GM12878 (cell line): ENCODE data around the gene CDH16. TPM values are rescaled to one million over a fixed set of nuclear protein-coding genes. Genes with fewer than 3 reads are reported as not detected.

ENCODE experiments used
- DPF2 ChIP-seq: fragments of 450-650 bp; IDR thresholded peaks from 2 replicates; pipeline ENCODE4 v1.6.1; 2017; ENCODE audit warnings: mild to moderate bottlenecking
- MTA2 ChIP-seq: fragments of 450-650 bp; IDR thresholded peaks from 2 replicates; pipeline ENCODE4 v1.6.1; 2016; ENCODE audit warnings: low read depth, mild to moderate bottlenecking, moderate library complexity
- NFYB ChIP-seq: IDR thresholded peaks from 2 replicates; pipeline ENCODE4 v1.6.1; 2011; ENCODE audit warnings: low read depth, mild to moderate bottlenecking, low read length, improper control_type of control experiment, moderate library complexity; ENCODE audit not compliant: insufficient read depth
- ZNF24 ChIP-seq: fragments of 450-650 bp; IDR thresholded peaks from 2 replicates; pipeline ENCODE4 v1.6.1; 2017; ENCODE audit warnings: antibody characterized with exemption, mild to moderate bottlenecking
- polyA plus RNA-seq, 11 experiments: library from polyadenylated mRNA; depleted of rRNA in 4 of 11; unstranded in 6 of 11; stranded (reverse) in 5 of 11; fragments of >200 nt; fragmentation: Nextera tagmentation in 4 of 11; fragmentation: Illumina TruSeq in 1 of 11; extraction: Ambion mirVana in 4 of 11; extraction: Trizol in 1 of 11; gene quantifications; 1 replicate in 1 of 11; 2 replicates in 10 of 11; pipeline versions ENCODE4 v1.2.1 to v1.2.3, GENCODE V29; 2011 to 2016; ENCODE audit warnings: inconsistent platforms in 2 of 11, missing spikeins in 2 of 11, low read depth in 1 of 11
- total RNA-seq, 4 experiments: library from RNA; depleted of rRNA in 3 of 4; stranded (reverse); fragments of >200 nt in 3 of 4; fragmentation: Illumina TruSeq in 1 of 4; extraction: Trizol in 1 of 4; gene quantifications; 2 replicates each; pipeline versions ENCODE4 v1.2.1 to v1.2.3, GENCODE V29; 2013 to 2021
- TF ChIP-seq, protein P1 (sequence below): fragments of 450-650 bp; conservative IDR thresholded peaks from 2 replicates; pipeline ENCODE4 v1.6.1; 2017; ENCODE audit warnings: mild to moderate bottlenecking, moderate library complexity
- TF ChIP-seq, protein P2 (sequence below): IDR thresholded peaks from 2 replicates; pipeline ENCODE4 v1.6.1; 2012; ENCODE audit warnings: low read depth, low read length, improper control_type of control experiment
- TF ChIP-seq, protein P3 (sequence below): IDR thresholded peaks from 2 replicates; pipeline ENCODE4 v1.6.1; 2011; ENCODE audit warnings: mild to moderate bottlenecking, low read depth, low read length, moderate library complexity; ENCODE audit not compliant: insufficient replicate concordance
- TF ChIP-seq, protein P4 (sequence below): IDR thresholded peaks from 2 replicates; pipeline ENCODE4 v1.6.1; 2012; ENCODE audit warnings: mild to moderate bottlenecking, low read depth, low read length

Gene CDH16
- total and polyA plus RNA-seq, 10 of the 15 experiments (the other 5 are each of a cell fraction or from before 2014, with no cell fraction given), result 0.05 TPM; not detected in 9

DNA sequence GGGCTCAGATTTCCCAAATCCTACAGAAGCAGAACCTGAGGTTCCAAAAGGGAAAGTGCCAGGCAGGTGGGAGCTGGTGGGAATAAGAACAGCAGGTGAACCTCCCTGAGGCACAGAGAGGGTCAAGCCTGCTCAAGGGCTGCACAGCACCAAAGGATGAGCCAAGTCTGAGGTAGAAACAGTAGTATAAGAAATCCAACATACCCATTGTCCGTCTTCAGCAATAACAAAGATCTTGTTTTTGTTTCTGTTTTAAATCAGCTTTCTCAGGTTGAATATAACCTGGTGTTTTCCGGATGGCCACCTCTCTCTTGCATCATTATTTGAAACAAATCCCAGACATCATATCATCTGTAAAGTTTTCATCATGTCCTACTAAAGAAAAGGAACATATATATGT lies 31.8 kb upstream of the CDH16 start (continued):
- TF ChIP-seq, protein P1, sequence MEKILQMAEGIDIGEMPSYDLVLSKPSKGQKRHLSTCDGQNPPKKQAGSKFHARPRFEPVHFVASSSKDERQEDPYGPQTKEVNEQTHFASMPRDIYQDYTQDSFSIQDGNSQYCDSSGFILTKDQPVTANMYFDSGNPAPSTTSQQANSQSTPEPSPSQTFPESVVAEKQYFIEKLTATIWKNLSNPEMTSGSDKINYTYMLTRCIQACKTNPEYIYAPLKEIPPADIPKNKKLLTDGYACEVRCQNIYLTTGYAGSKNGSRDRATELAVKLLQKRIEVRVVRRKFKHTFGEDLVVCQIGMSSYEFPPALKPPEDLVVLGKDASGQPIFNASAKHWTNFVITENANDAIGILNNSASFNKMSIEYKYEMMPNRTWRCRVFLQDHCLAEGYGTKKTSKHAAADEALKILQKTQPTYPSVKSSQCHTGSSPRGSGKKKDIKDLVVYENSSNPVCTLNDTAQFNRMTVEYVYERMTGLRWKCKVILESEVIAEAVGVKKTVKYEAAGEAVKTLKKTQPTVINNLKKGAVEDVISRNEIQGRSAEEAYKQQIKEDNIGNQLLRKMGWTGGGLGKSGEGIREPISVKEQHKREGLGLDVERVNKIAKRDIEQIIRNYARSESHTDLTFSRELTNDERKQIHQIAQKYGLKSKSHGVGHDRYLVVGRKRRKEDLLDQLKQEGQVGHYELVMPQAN, result no peak
- TF ChIP-seq, protein P2, sequence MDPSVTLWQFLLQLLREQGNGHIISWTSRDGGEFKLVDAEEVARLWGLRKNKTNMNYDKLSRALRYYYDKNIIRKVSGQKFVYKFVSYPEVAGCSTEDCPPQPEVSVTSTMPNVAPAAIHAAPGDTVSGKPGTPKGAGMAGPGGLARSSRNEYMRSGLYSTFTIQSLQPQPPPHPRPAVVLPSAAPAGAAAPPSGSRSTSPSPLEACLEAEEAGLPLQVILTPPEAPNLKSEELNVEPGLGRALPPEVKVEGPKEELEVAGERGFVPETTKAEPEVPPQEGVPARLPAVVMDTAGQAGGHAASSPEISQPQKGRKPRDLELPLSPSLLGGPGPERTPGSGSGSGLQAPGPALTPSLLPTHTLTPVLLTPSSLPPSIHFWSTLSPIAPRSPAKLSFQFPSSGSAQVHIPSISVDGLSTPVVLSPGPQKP, result no peak
- TF ChIP-seq NFYB (no peak), MTA2 (no peak), DPF2 (no peak), ZNF24 (no peak)
- TF ChIP-seq, protein P3, sequence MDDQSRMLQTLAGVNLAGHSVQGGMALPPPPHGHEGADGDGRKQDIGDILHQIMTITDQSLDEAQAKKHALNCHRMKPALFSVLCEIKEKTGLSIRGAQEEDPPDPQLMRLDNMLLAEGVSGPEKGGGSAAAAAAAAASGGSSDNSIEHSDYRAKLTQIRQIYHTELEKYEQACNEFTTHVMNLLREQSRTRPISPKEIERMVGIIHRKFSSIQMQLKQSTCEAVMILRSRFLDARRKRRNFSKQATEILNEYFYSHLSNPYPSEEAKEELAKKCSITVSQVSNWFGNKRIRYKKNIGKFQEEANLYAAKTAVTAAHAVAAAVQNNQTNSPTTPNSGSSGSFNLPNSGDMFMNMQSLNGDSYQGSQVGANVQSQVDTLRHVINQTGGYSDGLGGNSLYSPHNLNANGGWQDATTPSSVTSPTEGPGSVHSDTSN, result no peak
- TF ChIP-seq, protein P4, sequence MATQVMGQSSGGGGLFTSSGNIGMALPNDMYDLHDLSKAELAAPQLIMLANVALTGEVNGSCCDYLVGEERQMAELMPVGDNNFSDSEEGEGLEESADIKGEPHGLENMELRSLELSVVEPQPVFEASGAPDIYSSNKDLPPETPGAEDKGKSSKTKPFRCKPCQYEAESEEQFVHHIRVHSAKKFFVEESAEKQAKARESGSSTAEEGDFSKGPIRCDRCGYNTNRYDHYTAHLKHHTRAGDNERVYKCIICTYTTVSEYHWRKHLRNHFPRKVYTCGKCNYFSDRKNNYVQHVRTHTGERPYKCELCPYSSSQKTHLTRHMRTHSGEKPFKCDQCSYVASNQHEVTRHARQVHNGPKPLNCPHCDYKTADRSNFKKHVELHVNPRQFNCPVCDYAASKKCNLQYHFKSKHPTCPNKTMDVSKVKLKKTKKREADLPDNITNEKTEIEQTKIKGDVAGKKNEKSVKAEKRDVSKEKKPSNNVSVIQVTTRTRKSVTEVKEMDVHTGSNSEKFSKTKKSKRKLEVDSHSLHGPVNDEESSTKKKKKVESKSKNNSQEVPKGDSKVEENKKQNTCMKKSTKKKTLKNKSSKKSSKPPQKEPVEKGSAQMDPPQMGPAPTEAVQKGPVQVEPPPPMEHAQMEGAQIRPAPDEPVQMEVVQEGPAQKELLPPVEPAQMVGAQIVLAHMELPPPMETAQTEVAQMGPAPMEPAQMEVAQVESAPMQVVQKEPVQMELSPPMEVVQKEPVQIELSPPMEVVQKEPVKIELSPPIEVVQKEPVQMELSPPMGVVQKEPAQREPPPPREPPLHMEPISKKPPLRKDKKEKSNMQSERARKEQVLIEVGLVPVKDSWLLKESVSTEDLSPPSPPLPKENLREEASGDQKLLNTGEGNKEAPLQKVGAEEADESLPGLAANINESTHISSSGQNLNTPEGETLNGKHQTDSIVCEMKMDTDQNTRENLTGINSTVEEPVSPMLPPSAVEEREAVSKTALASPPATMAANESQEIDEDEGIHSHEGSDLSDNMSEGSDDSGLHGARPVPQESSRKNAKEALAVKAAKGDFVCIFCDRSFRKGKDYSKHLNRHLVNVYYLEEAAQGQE, result no peak
